OCI-LY1 (cell line): Measurements from ENCODE around the gene MAVS.

Experiments used
- H2AFZ ChIP-seq: fragments of 200-600 bp; sonication (generic), shearing (Covaris generic); 2 replicates; pipeline ENCODE4 v1.6.0; 2014; ENCODE audit warnings: antibody characterized with exemption, mild to moderate bottlenecking, low read length
- H3F3A ChIP-seq: fragments of 200-600 bp; sonication (generic), shearing (Covaris generic); 2 replicates; pipeline ENCODE4 v1.6.0; 2014; ENCODE audit warnings: mild to moderate bottlenecking, antibody characterized with exemption, low read length, moderate library complexity; ENCODE audit not compliant: insufficient read depth
- H3K27ac ChIP-seq: fragments of 200-600 bp; sonication (generic); 2 replicates; pipeline ENCODE4 v1.5.1; 2014; ENCODE audit warnings: low read length, mixed run types, mild to moderate bottlenecking, low read depth; ENCODE audit not compliant: poor library complexity, severe bottlenecking
- H3K27me3 ChIP-seq: fragments of 200-600 bp; sonication (generic); 2 replicates; pipeline ENCODE4 v1.6.0; 2014; ENCODE audit warnings: antibody characterized with exemption, mild to moderate bottlenecking, low read length, moderate library complexity; ENCODE audit not compliant: insufficient read depth
- H3K36me3 ChIP-seq: fragments of 200-600 bp; sonication (generic); 2 replicates; pipeline ENCODE4 v1.6.1; 2014; ENCODE audit warnings: mild to moderate bottlenecking, antibody characterized with exemption, low read length, moderate library complexity, mixed read lengths; ENCODE audit not compliant: insufficient read depth
- H3K4me1 ChIP-seq: fragments of 200-600 bp; sonication (generic); 2 replicates; pipeline ENCODE4 v1.5.1; 2014; ENCODE audit warnings: mild to moderate bottlenecking, low read length, moderate library complexity; ENCODE audit not compliant: insufficient read depth, severe bottlenecking
- H3K4me2 ChIP-seq: fragments of 200-600 bp; sonication (generic), shearing (Covaris generic); 2 replicates; pipeline ENCODE4 v1.6.1; 2014; ENCODE audit warnings: low read length
- H3K4me3 ChIP-seq: fragments of 200-600 bp; sonication (generic); 2 replicates; pipeline ENCODE4 v1.5.1; 2014; ENCODE audit warnings: low read length, low read depth, mild to moderate bottlenecking, mixed read lengths; ENCODE audit not compliant: poor library complexity, severe bottlenecking
- H3K79me2 ChIP-seq: fragments of 200-600 bp; shearing (Covaris generic); 2 replicates; pipeline ENCODE4 v1.6.1; 2016; ENCODE audit warnings: mixed run types, low read length, mixed read lengths; ENCODE audit not compliant: insufficient read depth
- H3K9ac ChIP-seq: fragments of 200-600 bp; sonication (generic), shearing (Covaris generic); 2 replicates; pipeline ENCODE4 v1.6.1; 2014; ENCODE audit warnings: mild to moderate bottlenecking, low read length, mixed read lengths
- H3K9me2 ChIP-seq: fragments of 200-600 bp; sonication (generic), shearing (Covaris generic); 2 replicates; pipeline ENCODE4 v1.6.1; 2014; ENCODE audit warnings: low read depth, mild to moderate bottlenecking, low read length, mixed read lengths
- H3K9me3 ChIP-seq: fragments of 200-600 bp; shearing (Covaris generic); 2 replicates; pipeline ENCODE4 v1.6.1; 2014; ENCODE audit warnings: low read length, mixed read lengths
- H4K20me1 ChIP-seq: fragments of 200-600 bp; sonication (generic), shearing (Covaris generic); 2 replicates; pipeline ENCODE4 v1.6.0; 2016; ENCODE audit warnings: mild to moderate bottlenecking, low read length; ENCODE audit not compliant: insufficient read depth
- EZH2 ChIP-seq: fragments of 200-600 bp; sonication (generic), shearing (Covaris generic); IDR thresholded peaks from 2 replicates; pipeline ENCODE4 v1.8.0; 2017; ENCODE audit warnings: borderline replicate concordance, mixed run types, mild to moderate bottlenecking, antibody characterized with exemption, low read length, moderate library complexity, mixed read lengths
- TF ChIP-seq, protein P1 (sequence below): fragments of 200-600 bp; sonication (generic), shearing (Covaris generic); IDR thresholded peaks from 2 replicates; pipeline ENCODE4 v1.5.1; 2017; ENCODE audit warnings: mild to moderate bottlenecking, antibody characterized with exemption, low read length, moderate library complexity, mixed read lengths

Gene MAVS

GRCh38 chr20:3916364-3916763 is 69.7 kb downstream of the MAVS start:
- Histone ChIP-seq H3F3A (no peaks in the 10 kb centered on the region), H4K20me1 (0 out of 2 replicates have a peak, but pooled peaks cover 3% of the 10 kb centered on the region), H3K27ac (no peak overlapping the region), H3K4me2 (no peak overlapping the region), H3K79me2 (peaks cover 40% of the 10 kb centered on the region; the same call in 1 of the 2 replicates), H3K27me3 (no peaks in the 10 kb centered on the region), H3K36me3 (peaks cover 85% of the 10 kb centered on the region), H3K9ac (no peak overlapping the region), H3K4me3 (no peak overlapping the region), H3K4me1 (peaks cover 6% of the 10 kb centered on the region), H3K9me3 (no peaks in the 10 kb centered on the region), H2AFZ (no peak overlapping the region), H3K9me2 (no peaks in the 10 kb centered on the region)
- TF ChIP-seq EZH2, result no peak
- TF ChIP-seq, protein P1, sequence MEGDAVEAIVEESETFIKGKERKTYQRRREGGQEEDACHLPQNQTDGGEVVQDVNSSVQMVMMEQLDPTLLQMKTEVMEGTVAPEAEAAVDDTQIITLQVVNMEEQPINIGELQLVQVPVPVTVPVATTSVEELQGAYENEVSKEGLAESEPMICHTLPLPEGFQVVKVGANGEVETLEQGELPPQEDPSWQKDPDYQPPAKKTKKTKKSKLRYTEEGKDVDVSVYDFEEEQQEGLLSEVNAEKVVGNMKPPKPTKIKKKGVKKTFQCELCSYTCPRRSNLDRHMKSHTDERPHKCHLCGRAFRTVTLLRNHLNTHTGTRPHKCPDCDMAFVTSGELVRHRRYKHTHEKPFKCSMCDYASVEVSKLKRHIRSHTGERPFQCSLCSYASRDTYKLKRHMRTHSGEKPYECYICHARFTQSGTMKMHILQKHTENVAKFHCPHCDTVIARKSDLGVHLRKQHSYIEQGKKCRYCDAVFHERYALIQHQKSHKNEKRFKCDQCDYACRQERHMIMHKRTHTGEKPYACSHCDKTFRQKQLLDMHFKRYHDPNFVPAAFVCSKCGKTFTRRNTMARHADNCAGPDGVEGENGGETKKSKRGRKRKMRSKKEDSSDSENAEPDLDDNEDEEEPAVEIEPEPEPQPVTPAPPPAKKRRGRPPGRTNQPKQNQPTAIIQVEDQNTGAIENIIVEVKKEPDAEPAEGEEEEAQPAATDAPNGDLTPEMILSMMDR, result no peak

- peaks cover 87% of the 10 kb centered on the region for H3K36me3 ChIP-seq
- no peak overlapping the region for H3K27ac ChIP-seq
- no peak overlapping the region for H3K4me3 ChIP-seq
- TF ChIP-seq, protein P1, result no peak
- no peak for TF ChIP-seq EZH2
- peaks cover 6% of the 10 kb centered on the region for H3K4me1 ChIP-seq
- peaks cover 30% of the 10 kb centered on the region; the same call in 1 of the 2 replicates for H3K79me2 ChIP-seq
- H3K4me2 ChIP-seq, result no peak overlapping the region
- H3K27me3 ChIP-seq, result no peaks in the 10 kb centered on the region
- no peaks in the 10 kb centered on the region for H3K9me2 ChIP-seq
- no peaks in the 10 kb centered on the region for H3K9me3 ChIP-seq
- no peak overlapping the region for H2AFZ ChIP-seq
- H3F3A ChIP-seq, result no peaks in the 10 kb centered on the region
- 0 out of 2 replicates have a peak, but pooled peaks cover 3% of the 10 kb centered on the region for H4K20me1 ChIP-seq
- H3K9ac ChIP-seq, result no peak overlapping the region
Observed at GRCh38 chr20:3919352-3919751, 72.7 kb downstream of the MAVS start.

DNA sequence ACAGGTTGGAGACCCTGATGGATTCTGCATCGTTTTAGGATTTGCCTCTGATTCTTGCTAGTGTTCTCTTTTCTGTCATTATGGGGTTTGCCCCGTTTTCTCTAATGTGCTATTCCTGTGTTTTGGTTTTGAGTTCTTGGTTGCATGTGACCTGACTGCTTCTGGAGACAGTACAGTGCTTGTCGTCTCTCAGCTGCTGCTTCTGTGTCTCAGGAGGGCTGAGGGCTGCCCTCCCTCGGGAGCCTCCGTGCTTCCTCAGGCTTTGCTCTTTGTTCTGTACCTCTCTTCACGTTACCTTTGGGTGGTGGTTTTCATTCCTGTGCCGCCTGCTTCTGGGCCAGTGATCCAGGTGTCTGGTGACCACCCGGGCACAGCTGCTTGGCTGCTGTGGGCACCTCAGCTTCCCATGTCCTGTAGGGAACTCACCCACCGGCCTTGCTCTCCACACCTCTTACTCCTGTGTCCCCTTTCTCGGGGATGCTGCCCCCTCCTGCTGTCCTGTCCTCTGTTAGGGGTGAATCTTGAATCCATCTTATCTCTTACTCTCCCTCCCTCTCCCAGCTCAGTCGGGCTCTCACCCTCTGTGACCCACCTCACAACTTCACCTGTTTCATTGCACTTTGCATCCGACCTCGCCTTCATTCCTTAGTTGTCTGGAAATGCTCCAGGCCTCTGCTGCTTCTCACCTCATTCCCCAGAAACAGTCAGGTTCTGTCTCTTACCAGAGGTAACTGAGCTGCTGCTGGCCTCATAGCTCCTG is 75.8 kb downstream of the MAVS start:
- no peak for TF ChIP-seq EZH2
- TF ChIP-seq, protein P1, result no peak
- Histone ChIP-seq H3F3A (0 out of 2 replicates have a peak, but pooled peaks cover 2% of the 10 kb centered on the region), H4K20me1 (no peaks in the 10 kb centered on the region), H3K4me1 (peaks cover 30% of the 10 kb centered on the region), H3K4me3 (no peak overlapping the region), H3K9me3 (no peaks in the 10 kb centered on the region), H3K27ac (no peak overlapping the region), H3K9ac (no peak overlapping the region), H3K27me3 (no peaks in the 10 kb centered on the region), H3K4me2 (no peak overlapping the region), H3K9me2 (no peaks in the 10 kb centered on the region), H2AFZ (no peak overlapping the region), H3K36me3 (peaks cover 71% of the 10 kb centered on the region), H3K79me2 (peaks cover 10% of the 10 kb centered on the region; the same call in 1 of the 2 replicates)
